Heart left ventricle (tissue), 16 donors: ENCODE measurements around the gene TTR. TPM values are rescaled to one million over a fixed set of nuclear protein-coding genes. Genes with fewer than 3 reads are reported as not detected.

Experiments used
- ATAC-seq, 4 donors: fragments of 200-7000 bp; cut with Tn5 transposase; one replicate each; pipeline ENCODE4 v1.9.1; 2020 to 2022; ENCODE audit warnings: moderate library complexity in 4 of 4, mild to moderate bottlenecking in 3 of 4, moderate number of reproducible peaks in 1 of 4
- DNase-seq, 5 donors: peaks; one replicate each; pipeline ENCODE4 v3.0.0-alpha.2; 2020
- H3K27ac ChIP-seq, 12 donors: fragments of 200-600 bp; sonication (generic) in 4 of 12; one replicate each; pipeline versions ENCODE4 v1.5.0 to v1.8.0; 2016 to 2022; ENCODE audit warnings: mild to moderate bottlenecking in 2 of 12
- H3K27me3 ChIP-seq, 9 donors: fragments of 200-600 bp; sonication (generic) in 2 of 9; one replicate each; pipeline versions ENCODE4 v1.5.1 to v1.8.0; 2016 to 2022; ENCODE audit warnings: mild to moderate bottlenecking in 3 of 9
- H3K36me3 ChIP-seq, 9 donors: fragments of 200-600 bp; sonication (generic) in 2 of 9; one replicate each; pipeline versions ENCODE4 v1.5.0 to v1.8.0; 2018 to 2022; ENCODE audit warnings: mild to moderate bottlenecking in 2 of 9
- H3K4me1 ChIP-seq, 12 donors: fragments of 200-600 bp; sonication (generic) in 4 of 12; one replicate each; pipeline versions ENCODE4 v1.5.0 to v1.8.0; 2016 to 2022; ENCODE audit warnings: mild to moderate bottlenecking in 3 of 12
- H3K4me3 ChIP-seq, 12 donors: fragments of 200-600 bp; sonication (generic) in 4 of 12; one replicate each; pipeline versions ENCODE4 v1.5.0 to v1.8.0; 2017 to 2022; ENCODE audit warnings: mild to moderate bottlenecking in 9 of 12, moderate library complexity in 4 of 12
- H3K9me3 ChIP-seq, 12 donors: fragments of 200-600 bp; sonication (generic) in 4 of 12; one replicate each; pipeline versions ENCODE4 v1.5.0 to v1.8.0; 2016 to 2022; ENCODE audit warnings: mild to moderate bottlenecking in 1 of 12
- POLR2A ChIP-seq, 2 donors: fragments of 450-650 bp; IDR thresholded peaks; one replicate each; pipeline ENCODE4 v1.6.1; 2017; ENCODE audit warnings: antibody characterized with exemption in 2 of 2, mild to moderate bottlenecking in 2 of 2, moderate library complexity in 2 of 2
- WGBS, 4 donors: extraction: QIAGEN DNeasy Blood & Tissue Kit in 2 of 4; methylation state at CpG; one replicate each; pipeline versions ENCODE4 v1.1.5 to v1.1.7; 2013 to 2018; 5-methylcytosine and 5-hydroxymethylcytosine counted together
- intact Hi-C, 10 donors: fragments of 100-400 bp; cut with DNase I; formaldehyde crosslinking; loops; one replicate each; pipeline versions ENCODE4 v1.11.1 to v1.14.2; 2022
- polyA plus RNA-seq, 2 donors: library from polyadenylated mRNA; stranded (reverse); fragments of 200-250 nt; gene quantifications; one replicate each; pipeline ENCODE4 v1.2.3, GENCODE V29; 2013
- total RNA-seq, 9 donors: library from RNA; depleted of rRNA in 2 of 9; stranded (reverse); fragments of >200 nt in 2 of 9; fragmentation: NEBNext Ultra II Directional in 3 of 9; extraction: Animal tissue kit (Norgen Biotek cat#: 25700) in 3 of 9; gene quantifications; one replicate each; pipeline versions ENCODE4 v1.1.0 to v1.2.4, GENCODE V29; 2016 to 2023
- TF ChIP-seq, protein P1 (sequence below), 12 donors: fragments of 200-600 bp; sonication (generic) in 4 of 12; IDR thresholded peaks; one replicate each; pipeline versions ENCODE4 v1.5.0 to v1.8.0; 2018 to 2022; ENCODE audit warnings: antibody characterized with exemption in 12 of 12, mild to moderate bottlenecking in 5 of 12
- donor health status: ischemic (EF 13 %, LVEDD 7.1; RV severe dilation, severe dysfunction).
- donor health status: healthy with polysubstance abuse.
- donor health status: DM: no; HTN: yes; CAD: no.
- donor health status: DM: no; HTN: no; CAD: no.
- donor health status: ischemic (EF 25% LVEDD 6.9; RV normal size, moderate dysfunction).
- donor health status: ischemic (EF 25% LVEDD 5.7; RV mildly dilated, moderate dysfunction).
- donor health status: healthy.
- donor health status: DM: yes; HTN: yes; CAD: no.
- donor health status: ischemic (EF 35%, LVEDD 5.7; RV mildly dilated, moderate dysfunction).
- donor health status: nonischemic (EF 11% LVEDD 7.7; RV severe dilation, severe dysfunction).
- donor health status: DM: yes; HTN: yes; CAD: no.
- donor health status: PGD.
- donor health status: ischemic (EF 29% LVEDD 5.4; RV normal size, mild dysfunction).
- donor health status: nonischemic (EF 23%, LVEDD 6.1; RV moderate dilation, normal function).

TTR gene
- total and polyA plus RNA-seq, 11 donors = 0.19 TPM; not detected in 10

DNA sequence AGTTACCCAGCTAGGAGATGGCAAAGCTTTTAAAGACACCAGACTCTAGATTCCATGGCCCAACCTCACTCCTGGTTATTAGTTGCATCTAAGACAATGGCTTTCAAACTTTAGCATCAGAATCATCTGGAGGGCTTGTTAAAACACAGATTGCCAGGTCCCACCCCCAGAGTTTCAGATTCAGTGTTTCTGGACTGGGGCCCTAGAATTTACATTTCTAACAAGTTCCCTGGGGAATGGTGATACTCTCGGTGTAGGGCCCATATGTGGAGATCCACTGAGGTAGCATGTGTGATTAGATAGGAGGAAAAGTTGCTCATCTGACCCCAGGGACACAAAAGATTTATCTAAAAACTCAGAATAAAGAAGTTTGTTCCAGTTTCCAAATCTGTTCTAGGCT is 14.5 kb upstream of the TTR start:
- Histone ChIP-seq H3K36me3 (no peaks in the 10 kb centered on the region), H3K4me3 (no peak overlapping the region), H3K4me1 (no peaks in the 10 kb centered on the region), H3K27me3 (no peaks in the 10 kb centered on the region), H3K9me3 (no peaks in the 10 kb centered on the region), H3K27ac (no peak overlapping the region)
- ATAC-seq = no peak
- WGBS, 4 donors = 45 to 69% (median 60%) methylated on average over 1 of the region's 1 CpG
- DNase-seq = no peak
- TF ChIP-seq, protein P1, sequence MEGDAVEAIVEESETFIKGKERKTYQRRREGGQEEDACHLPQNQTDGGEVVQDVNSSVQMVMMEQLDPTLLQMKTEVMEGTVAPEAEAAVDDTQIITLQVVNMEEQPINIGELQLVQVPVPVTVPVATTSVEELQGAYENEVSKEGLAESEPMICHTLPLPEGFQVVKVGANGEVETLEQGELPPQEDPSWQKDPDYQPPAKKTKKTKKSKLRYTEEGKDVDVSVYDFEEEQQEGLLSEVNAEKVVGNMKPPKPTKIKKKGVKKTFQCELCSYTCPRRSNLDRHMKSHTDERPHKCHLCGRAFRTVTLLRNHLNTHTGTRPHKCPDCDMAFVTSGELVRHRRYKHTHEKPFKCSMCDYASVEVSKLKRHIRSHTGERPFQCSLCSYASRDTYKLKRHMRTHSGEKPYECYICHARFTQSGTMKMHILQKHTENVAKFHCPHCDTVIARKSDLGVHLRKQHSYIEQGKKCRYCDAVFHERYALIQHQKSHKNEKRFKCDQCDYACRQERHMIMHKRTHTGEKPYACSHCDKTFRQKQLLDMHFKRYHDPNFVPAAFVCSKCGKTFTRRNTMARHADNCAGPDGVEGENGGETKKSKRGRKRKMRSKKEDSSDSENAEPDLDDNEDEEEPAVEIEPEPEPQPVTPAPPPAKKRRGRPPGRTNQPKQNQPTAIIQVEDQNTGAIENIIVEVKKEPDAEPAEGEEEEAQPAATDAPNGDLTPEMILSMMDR (IDR thresholded peaks at IDR 0.05) = no peak
- no peak for TF ChIP-seq POLR2A (IDR thresholded peaks at IDR 0.05)
- intact Hi-C loops = no loop called here

DNA sequence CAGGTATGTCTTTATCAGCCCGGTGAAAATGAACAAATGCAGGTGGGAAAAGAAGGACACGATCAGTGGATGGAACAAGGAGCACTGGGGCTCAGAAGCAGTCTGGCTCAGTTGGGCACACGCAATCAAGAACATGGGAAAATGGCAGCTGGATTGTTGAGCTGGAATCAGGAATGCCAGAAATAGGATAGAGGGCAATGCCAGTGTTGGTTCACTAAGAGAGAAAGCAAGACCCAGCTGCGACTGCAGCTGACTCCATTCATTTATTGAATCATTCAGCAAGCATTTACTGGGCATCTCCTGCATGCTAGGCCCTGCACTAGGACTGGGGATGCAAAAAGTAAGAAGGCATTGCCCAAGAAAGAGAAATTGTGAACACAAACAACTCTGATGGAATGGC is 13.6 kb upstream of the TTR start:
- WGBS, 4 donors = 93 to 96% (median 95%) methylated on average over 4 of the region's 4 CpGs
- intact Hi-C loops = no loop called here
- TF ChIP-seq, protein P1 (IDR thresholded peaks at IDR 0.05) = no peak
- no peak for TF ChIP-seq POLR2A (IDR thresholded peaks at IDR 0.05)
- Histone ChIP-seq H3K27me3 (no peaks in the 10 kb centered on the region), H3K27ac (no peak overlapping the region), H3K4me1 (no peaks in the 10 kb centered on the region), H3K4me3 (no peak overlapping the region), H3K9me3 (no peaks in the 10 kb centered on the region), H3K36me3 (no peaks in the 10 kb centered on the region)
- DNase-seq = no peak
- ATAC-seq = no peak

DNA sequence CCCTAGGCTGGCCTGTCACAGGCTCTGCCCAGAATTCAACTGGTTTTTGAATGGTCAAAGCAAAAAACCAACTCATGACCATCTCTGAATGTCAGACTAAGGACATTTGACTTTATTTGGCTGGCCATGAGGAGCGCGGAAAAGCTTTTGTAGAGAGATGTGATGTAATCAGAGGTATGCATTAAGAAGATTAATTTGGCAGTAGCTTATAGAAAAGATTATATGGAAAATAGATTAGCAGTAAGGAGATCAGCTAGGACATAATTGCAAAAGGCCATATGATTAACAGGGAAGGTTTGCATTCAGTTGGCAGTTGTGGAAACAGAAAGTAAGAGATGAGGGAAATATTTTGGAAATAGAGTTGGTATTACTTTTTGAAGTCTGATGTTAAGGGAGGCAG is 12.3 kb upstream of the TTR start:
- ATAC-seq = no peak
- Histone ChIP-seq H3K36me3 (no peaks in the 10 kb centered on the region), H3K4me3 (no peak overlapping the region), H3K9me3 (no peaks in the 10 kb centered on the region), H3K27ac (no peak overlapping the region), H3K4me1 (no peaks in the 10 kb centered on the region), H3K27me3 (no peaks in the 10 kb centered on the region)
- no peak for DNase-seq
- WGBS, 4 donors = 94 to 100% (median 95%) methylated on average over 2 of the region's 2 CpGs
- no peak for TF ChIP-seq POLR2A (IDR thresholded peaks at IDR 0.05)
- TF ChIP-seq, protein P1 (IDR thresholded peaks at IDR 0.05) = no peak
- intact Hi-C loops = no loop called here

DNA sequence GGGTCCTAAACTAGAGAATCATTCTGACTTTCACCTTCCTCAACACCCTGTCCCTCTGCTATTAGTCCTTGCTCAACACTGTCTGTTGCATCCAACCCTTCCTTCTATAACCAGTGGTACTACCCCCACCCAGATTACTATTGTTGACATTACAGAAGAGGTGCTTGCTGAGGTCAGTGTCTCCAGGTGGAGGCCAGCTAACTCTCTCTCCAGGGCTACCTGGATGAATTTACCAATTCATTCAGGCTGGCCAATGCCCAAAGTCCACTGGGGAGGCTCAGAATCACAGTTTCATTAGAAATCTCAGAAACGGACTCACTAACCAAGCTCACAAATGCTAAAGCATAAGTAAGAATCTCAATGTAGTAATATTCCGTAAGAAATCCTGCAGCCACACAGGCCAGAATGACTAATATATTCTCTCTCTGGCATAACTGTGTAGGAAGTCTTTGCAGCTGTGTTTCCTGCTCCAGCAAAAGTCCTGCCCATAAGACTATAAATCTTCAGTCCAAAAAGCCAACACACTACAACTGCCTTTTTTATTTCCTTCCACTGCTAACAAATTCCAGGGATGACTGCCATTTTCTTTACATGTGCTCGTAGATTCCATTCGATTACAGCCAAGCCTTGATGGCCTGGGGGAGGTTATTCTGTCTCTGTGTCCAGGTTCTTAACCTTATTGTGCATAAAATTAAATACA is 10.0 kb upstream of the TTR start:
- DNase-seq = no peak
- no peak overlapping the region for H3K27ac ChIP-seq
- TF ChIP-seq, protein P1 (IDR thresholded peaks at IDR 0.05) = no peak
- TF ChIP-seq POLR2A (IDR thresholded peaks at IDR 0.05) = no peak
- WGBS, 4 donors = 46 to 57% (median 47%) methylated on average over 4 of the region's 4 CpGs
- no peak overlapping the region for H3K4me3 ChIP-seq
- no peaks in the 10 kb centered on the region for H3K9me3 ChIP-seq
- H3K36me3 ChIP-seq = no peaks in the 10 kb centered on the region
- no peaks in the 10 kb centered on the region for H3K27me3 ChIP-seq
- no peak for ATAC-seq
- intact Hi-C loops = no loop called here
- no peaks in the 10 kb centered on the region for H3K4me1 ChIP-seq
